ENCODE measurements around the gene CLCN1.

Gene CLCN1

GRCh38 chr7:143354376-143354775 is 38.5 kb downstream of the CLCN1 start:
- Histone ChIP-seq H3K4me3 (ENCODE audit: low read length) (no peak overlapping the region), H2AFZ (ENCODE audit: low read depth, low read length) (no peak overlapping the region), H3K27me3 (ENCODE audit: insufficient read depth, low read length) (peaks cover 16% of the 10 kb centered on the region), H3K36me3 (ENCODE audit: insufficient read depth, low read length) (no peaks in the 10 kb centered on the region), H3K4me1 (ENCODE audit: insufficient read depth, low read length) (peaks cover 17% of the 10 kb centered on the region), H3K9me3 (ENCODE audit: low read length) (no peaks in the 10 kb centered on the region)

GRCh38 chr7:143354965-143355364 is 39.1 kb downstream of the CLCN1 start:
- H3K36me3 ChIP-seq (ENCODE audit: insufficient read depth, low read length) = no peaks in the 10 kb centered on the region
- H3K4me3 ChIP-seq (ENCODE audit: low read length) = no peak overlapping the region
- peaks cover 3% of the 10 kb centered on the region for H3K9me3 ChIP-seq (ENCODE audit: low read length)
- H2AFZ ChIP-seq (ENCODE audit: low read depth, low read length) = no peak overlapping the region
- H3K4me1 ChIP-seq (ENCODE audit: insufficient read depth, low read length) = peaks cover 17% of the 10 kb centered on the region
- H3K27me3 ChIP-seq (ENCODE audit: insufficient read depth, low read length) = peaks cover 16% of the 10 kb centered on the region

GRCh38 chr7:143355450-143356385 is 39.8 kb downstream of the CLCN1 start:
- Histone ChIP-seq H3K4me3 (ENCODE audit: low read length) (no peak overlapping the region), H3K9me3 (ENCODE audit: low read length) (peaks cover 3% of the 10 kb centered on the region), H2AFZ (ENCODE audit: low read depth, low read length) (no peak overlapping the region), H3K27me3 (ENCODE audit: insufficient read depth, low read length) (peaks cover 17% of the 10 kb centered on the region), H3K4me1 (ENCODE audit: insufficient read depth, low read length) (peaks cover 17% of the 10 kb centered on the region), H3K36me3 (ENCODE audit: insufficient read depth, low read length) (no peaks in the 10 kb centered on the region)

GRCh38 chr7:143356414-143357050 is 40.6 kb downstream of the CLCN1 start:
- Histone ChIP-seq H3K4me3 (ENCODE audit: low read length) (no peak overlapping the region), H3K4me1 (ENCODE audit: insufficient read depth, low read length) (peaks cover 17% of the 10 kb centered on the region), H3K9me3 (ENCODE audit: low read length) (peaks cover 3% of the 10 kb centered on the region), H3K27me3 (ENCODE audit: insufficient read depth, low read length) (peaks cover 21% of the 10 kb centered on the region), H3K36me3 (ENCODE audit: insufficient read depth, low read length) (no peaks in the 10 kb centered on the region), H2AFZ (ENCODE audit: low read depth, low read length) (no peak overlapping the region)

- no peaks in the 10 kb centered on the region for H3K36me3 ChIP-seq (ENCODE audit: insufficient read depth, low read length)
- peaks cover 3% of the 10 kb centered on the region for H3K9me3 ChIP-seq (ENCODE audit: low read length)
- peaks cover 32% of the 10 kb centered on the region for H3K27me3 ChIP-seq (ENCODE audit: insufficient read depth, low read length)
- no peaks in the 10 kb centered on the region for H3K4me1 ChIP-seq (ENCODE audit: insufficient read depth, low read length)
- H3K4me3 ChIP-seq (ENCODE audit: low read length) = no peak overlapping the region
- H2AFZ ChIP-seq (ENCODE audit: low read depth, low read length) = no peak overlapping the region
Measured at GRCh38 chr7:143358626-143359025, 42.7 kb downstream of the CLCN1 start.

GRCh38 chr7:143359771-143360353 is 44.0 kb downstream of the CLCN1 start:
- H3K36me3 ChIP-seq (ENCODE audit: insufficient read depth, low read length) = no peaks in the 10 kb centered on the region
- no peak overlapping the region for H3K4me3 ChIP-seq (ENCODE audit: low read length)
- H3K4me1 ChIP-seq (ENCODE audit: insufficient read depth, low read length) = no peaks in the 10 kb centered on the region
- no peak overlapping the region for H2AFZ ChIP-seq (ENCODE audit: low read depth, low read length)
- H3K27me3 ChIP-seq (ENCODE audit: insufficient read depth, low read length) = peaks cover 40% of the 10 kb centered on the region
- peaks cover 3% of the 10 kb centered on the region for H3K9me3 ChIP-seq (ENCODE audit: low read length)

- Histone ChIP-seq H3K27me3 (ENCODE audit: insufficient read depth, low read length) (peaks cover 43% of the 10 kb centered on the region), H3K36me3 (ENCODE audit: insufficient read depth, low read length) (no peaks in the 10 kb centered on the region), H3K4me3 (ENCODE audit: low read length) (peak overlapping the region; percentile 31), H2AFZ (ENCODE audit: low read depth, low read length) (no peak overlapping the region), H3K4me1 (ENCODE audit: insufficient read depth, low read length) (no peaks in the 10 kb centered on the region), H3K9me3 (ENCODE audit: low read length) (peaks cover 3% of the 10 kb centered on the region)
Measured at GRCh38 chr7:143360788-143361551, 45.1 kb downstream of the CLCN1 start.

- no peaks in the 10 kb centered on the region for H3K4me1 ChIP-seq (ENCODE audit: insufficient read depth, low read length)
Measured at GRCh38 chr7:143361552-143362130, 45.7 kb downstream of the CLCN1 start.

GRCh38 chr7:143362131-143363015 is 46.5 kb downstream of the CLCN1 start, which contains the start of gene FAM131B:
FAM131B (minus strand) TSS chr7:143362713; CDS start chr7:143362603, 110 bp downstream.
- no peaks in the 10 kb centered on the region for H3K4me1 ChIP-seq (ENCODE audit: insufficient read depth, low read length)
- H3K36me3 ChIP-seq (ENCODE audit: insufficient read depth, low read length) = no peaks in the 10 kb centered on the region
- peaks cover 3% of the 10 kb centered on the region for H3K9me3 ChIP-seq (ENCODE audit: low read length)
- peaks cover 44% of the 10 kb centered on the region for H3K27me3 ChIP-seq (ENCODE audit: insufficient read depth, low read length)
- H2AFZ ChIP-seq (ENCODE audit: low read depth, low read length) = peak within 1 kb of the TSS; percentile 83
- peak within 1 kb of the TSS; percentile 63 for H3K4me3 ChIP-seq (ENCODE audit: low read length)

More at GRCh38 chr7:143361552-143362130, 45.7 kb downstream of the CLCN1 start:
- Histone ChIP-seq H3K9me3 (ENCODE audit: low read length) (peaks cover 3% of the 10 kb centered on the region), H2AFZ (ENCODE audit: low read depth, low read length) (peak overlapping the region; percentile 83), H3K36me3 (ENCODE audit: insufficient read depth, low read length) (no peaks in the 10 kb centered on the region), H3K4me3 (ENCODE audit: low read length) (peak overlapping the region; percentile 63), H3K27me3 (ENCODE audit: insufficient read depth, low read length) (peaks cover 40% of the 10 kb centered on the region)

GRCh38 chr7:143363016-143363937 is 47.4 kb downstream of the CLCN1 start:
- Histone ChIP-seq H3K9me3 (ENCODE audit: low read length) (peaks cover 3% of the 10 kb centered on the region), H3K4me1 (ENCODE audit: insufficient read depth, low read length) (no peaks in the 10 kb centered on the region), H3K4me3 (ENCODE audit: low read length) (peak overlapping the region; percentile 37), H2AFZ (ENCODE audit: low read depth, low read length) (peak overlapping the region; percentile 47), H3K36me3 (ENCODE audit: insufficient read depth, low read length) (no peaks in the 10 kb centered on the region), H3K27me3 (ENCODE audit: insufficient read depth, low read length) (peaks cover 50% of the 10 kb centered on the region)

- Histone ChIP-seq H3K4me3 (ENCODE audit: low read length) (no peak overlapping the region), H3K9me3 (ENCODE audit: low read length) (no peaks in the 10 kb centered on the region), H3K36me3 (ENCODE audit: insufficient read depth, low read length) (no peaks in the 10 kb centered on the region), H3K27me3 (ENCODE audit: insufficient read depth, low read length) (peaks cover 30% of the 10 kb centered on the region), H3K4me1 (ENCODE audit: insufficient read depth, low read length) (peaks cover 5% of the 10 kb centered on the region), H2AFZ (ENCODE audit: low read depth, low read length) (no peak overlapping the region)
Measured at GRCh38 chr7:143367972-143368371, 52.1 kb downstream of the CLCN1 start.

Measured in neuron (in vitro differentiated cells).